H9 (cell line): Measurements from ENCODE around the gene ADGRG4. TPM values are rescaled to one million over a fixed set of nuclear protein-coding genes. Genes with fewer than 3 reads are reported as not detected.

Source experiments
- DNase-seq: peaks from one replicate; pipeline ENCODE4 v3.0.0-alpha.2; 2017
- H2AFZ ChIP-seq: one replicate; pipeline ENCODE4 v1.6.1; 2013; ENCODE audit warnings: mild to moderate bottlenecking, low read length, control low read depth, moderate library complexity
- H2AK5ac ChIP-seq: 2 replicates; pipeline ENCODE4 v1.6.1; 2013; ENCODE audit warnings: low read length, control low read depth, mixed read lengths; ENCODE audit not compliant: insufficient read length
- H2BK120ac ChIP-seq: one replicate; pipeline ENCODE4 v1.6.1; 2013; ENCODE audit warnings: low read depth, mild to moderate bottlenecking, low read length, control low read depth, inconsistent platforms; ENCODE audit not compliant: poor library complexity, severe bottlenecking
- H2BK12ac ChIP-seq: 2 replicates; pipeline ENCODE4 v1.6.1; 2013; ENCODE audit warnings: low read length, control low read depth, mixed read lengths, low read depth; ENCODE audit not compliant: insufficient read length
- H2BK15ac ChIP-seq: 2 replicates; pipeline ENCODE4 v1.6.1; 2013; ENCODE audit warnings: low read depth, low read length, control low read depth
- H2BK20ac ChIP-seq: one replicate; pipeline ENCODE4 v1.6.1; 2013; ENCODE audit warnings: low read depth, mild to moderate bottlenecking, low read length, control low read depth, inconsistent platforms; ENCODE audit not compliant: poor library complexity, severe bottlenecking
- H2BK5ac ChIP-seq: 2 replicates; pipeline ENCODE4 v1.6.1; 2013; ENCODE audit warnings: low read length, control low read depth, mixed read lengths; ENCODE audit not compliant: insufficient read length
- H3K14ac ChIP-seq: 2 replicates; pipeline ENCODE4 v1.6.1; 2013; ENCODE audit warnings: low read length, control low read depth; ENCODE audit not compliant: insufficient read depth
- H3K18ac ChIP-seq: 2 replicates; pipeline ENCODE4 v1.6.1; 2013; ENCODE audit warnings: low read depth, mild to moderate bottlenecking, mixed read lengths, low read length, control low read depth; ENCODE audit not compliant: insufficient read length
- H3K23ac ChIP-seq: 2 replicates; pipeline ENCODE4 v1.6.1; 2013; ENCODE audit warnings: low read length, control low read depth, mixed read lengths, low read depth; ENCODE audit not compliant: insufficient read length
- H3K23me2 ChIP-seq: 2 replicates; pipeline ENCODE4 v1.6.1; 2013; ENCODE audit warnings: low read depth, mild to moderate bottlenecking, mixed read lengths, low read length, control low read depth; ENCODE audit not compliant: insufficient read length, poor library complexity, severe bottlenecking
- H3K27ac ChIP-seq: 2 replicates; pipeline ENCODE4 v1.5.1; 2013; ENCODE audit warnings: low read length, control low read depth, mixed read lengths, low read depth; ENCODE audit not compliant: insufficient read length
- H3K27me3 ChIP-seq: 2 replicates; pipeline ENCODE4 v1.6.1; 2013; ENCODE audit warnings: low read length, control low read depth, inconsistent platforms; ENCODE audit not compliant: insufficient read depth
- H3K4ac ChIP-seq: 2 replicates; pipeline ENCODE4 v1.6.1; 2013; ENCODE audit warnings: low read depth, mild to moderate bottlenecking, control low read depth, inconsistent platforms, low read length, moderate library complexity
- H3K4me1 ChIP-seq: 2 replicates; pipeline ENCODE4 v1.6.1; 2013; ENCODE audit warnings: low read length, control low read depth, inconsistent platforms; ENCODE audit not compliant: insufficient read depth
- H3K4me2 ChIP-seq: 2 replicates; pipeline ENCODE4 v1.6.1; 2013; ENCODE audit warnings: low read length, control low read depth, mixed read lengths; ENCODE audit not compliant: insufficient read length, insufficient read depth
- H3K56ac ChIP-seq: 2 replicates; pipeline ENCODE4 v1.6.1; 2013; ENCODE audit warnings: low read depth, mild to moderate bottlenecking, mixed read lengths, low read length, control low read depth; ENCODE audit not compliant: insufficient read length
- H3K79me1 ChIP-seq: 2 replicates; pipeline ENCODE4 v1.6.1; 2013; ENCODE audit warnings: low read depth, mild to moderate bottlenecking, moderate library complexity, low read length, control low read depth, inconsistent platforms; ENCODE audit not compliant: insufficient read depth, poor library complexity, severe bottlenecking
- H3K79me2 ChIP-seq: 2 replicates; pipeline ENCODE4 v1.6.1; 2013; ENCODE audit warnings: low read length, control low read depth, inconsistent platforms; ENCODE audit not compliant: insufficient read depth
- H3K9ac ChIP-seq: 2 replicates; pipeline ENCODE4 v1.6.1; 2013; ENCODE audit warnings: low read length, control low read depth, mixed read lengths; ENCODE audit not compliant: insufficient read length; ENCODE audit errors: extremely low read depth
- H3K9me3 ChIP-seq: one replicate; pipeline ENCODE4 v1.6.1; 2013; ENCODE audit warnings: low read depth, low read length, inconsistent platforms; ENCODE audit not compliant: control insufficient read depth
- H3T11ph ChIP-seq: one replicate; pipeline ENCODE4 v1.6.1; 2013; ENCODE audit warnings: mild to moderate bottlenecking, low read length, control low read depth, inconsistent platforms
- H4K20me1 ChIP-seq: one replicate; pipeline ENCODE4 v1.6.1; 2013; ENCODE audit not compliant: control insufficient read depth, insufficient read length, insufficient read depth
- H4K5ac ChIP-seq: 2 replicates; pipeline ENCODE4 v1.6.1; 2013; ENCODE audit warnings: low read depth, mild to moderate bottlenecking, mixed read lengths, low read length, control low read depth; ENCODE audit not compliant: insufficient read length
- H4K8ac ChIP-seq: replicated peaks from 2 replicates; pipeline ENCODE4 v1.6.1; 2013; ENCODE audit warnings: low read length, control low read depth, mixed read lengths, low read depth; ENCODE audit not compliant: insufficient read length
- H4K91ac ChIP-seq: 2 replicates; pipeline ENCODE4 v1.6.1; 2013; ENCODE audit warnings: low read depth, mild to moderate bottlenecking, moderate library complexity, mixed read lengths, low read length, control low read depth; ENCODE audit not compliant: insufficient read length
- H3K27ac Mint-ChIP-seq, 3 experiments: 2 replicates in 2 of 3; 3 replicates in 1 of 3; pipeline ENCODE4 v1.8.0; 2020 to 2021; ENCODE audit warnings: mixed read lengths in 3 of 3, mild to moderate bottlenecking in 1 of 3, moderate library complexity in 1 of 3
- H3K27me3 Mint-ChIP-seq: 2 replicates; pipeline ENCODE4 v1.8.0; 2021; ENCODE audit warnings: low read depth, mild to moderate bottlenecking, moderate library complexity, mixed read lengths
- H3K36me3 Mint-ChIP-seq, 3 experiments: 2 replicates in 2 of 3; 3 replicates in 1 of 3; pipeline ENCODE4 v1.8.0; 2020 to 2021; ENCODE audit warnings: low read depth in 3 of 3, mixed read lengths in 3 of 3; ENCODE audit not compliant: insufficient read depth in 1 of 3
- H3K4me1 Mint-ChIP-seq, 2 experiments: 2 replicates each; pipeline ENCODE4 v1.8.0; 2020; ENCODE audit warnings: mixed read lengths in 2 of 2
- H3K4me3 Mint-ChIP-seq, 2 experiments: 2 replicates in 1 of 2; 3 replicates in 1 of 2; pipeline ENCODE4 v1.8.0; 2020 to 2021; ENCODE audit warnings: mild to moderate bottlenecking in 2 of 2, mixed read lengths in 2 of 2, moderate library complexity in 1 of 2
- H3K9me3 Mint-ChIP-seq, 2 experiments: 2 replicates in 1 of 2; 3 replicates in 1 of 2; pipeline ENCODE4 v1.8.0; 2020; ENCODE audit warnings: mild to moderate bottlenecking in 2 of 2, mixed read lengths in 2 of 2, moderate library complexity in 1 of 2
- WGBS: extraction: QIAGEN DNeasy Blood & Tissue Kit; methylation state at CpG from one replicate; pipeline ENCODE4 v1.1.7; 2013; ENCODE audit warnings: missing lambda C conversion rate, low lambda C conversion rate, mixed read lengths; ENCODE audit not compliant: insufficient read length; ENCODE audit errors: extremely low coverage; 5-methylcytosine and 5-hydroxymethylcytosine counted together
- total RNA-seq: library from RNA; stranded (reverse); gene quantifications from 2 replicates; pipeline ENCODE4 v1.2.1, GENCODE V29; 2021
- TF ChIP-seq, protein P1 (sequence below): fragments of 200-600 bp; sonication (generic); conservative IDR thresholded peaks from 3 replicates; pipeline ENCODE4 v1.8.0; 2021; ENCODE audit warnings: antibody characterized with exemption, mild to moderate bottlenecking

Gene ADGRG4
- total RNA-seq, 1 experiment from 2014 or later = not detected

DNA sequence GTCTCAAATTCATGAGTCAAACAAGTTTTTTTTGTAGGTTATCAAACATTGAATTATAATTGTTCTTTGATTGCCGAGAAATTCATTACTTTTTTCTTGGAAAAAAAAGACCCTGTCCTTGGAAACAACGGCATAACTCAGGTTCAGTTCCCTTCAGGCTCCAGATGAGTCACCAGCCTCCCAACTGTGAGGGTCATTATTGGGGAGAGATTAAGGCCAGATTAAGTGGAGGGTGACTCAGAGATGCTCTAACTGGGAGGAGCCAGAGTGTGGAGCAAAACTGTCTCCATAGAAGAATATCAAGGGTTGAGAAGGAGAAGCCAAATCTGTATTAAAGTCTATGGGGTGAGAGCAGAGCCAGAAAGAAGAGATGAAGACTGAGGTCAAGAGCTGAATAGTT is 9.6 kb downstream of the ADGRG4 start:
- H4K8ac ChIP-seq = no peak overlapping the region
- H3K4me3 Mint-ChIP-seq = no peak overlapping the region
- no peak overlapping the region for H2BK5ac ChIP-seq
- no peaks in the 10 kb centered on the region for H4K20me1 ChIP-seq
- no peak overlapping the region for H3K4me2 ChIP-seq
- H3K27me3 ChIP-seq = no peaks in the 10 kb centered on the region
- H3K9me3 Mint-ChIP-seq = peaks cover 45 to 53% of the 10 kb centered on the region in 2 experiments
- no peak overlapping the region for H3K14ac ChIP-seq
- no peak overlapping the region for H2BK12ac ChIP-seq
- H3K23ac ChIP-seq = no peak overlapping the region
- no peak overlapping the region for H2AFZ ChIP-seq
- no peak overlapping the region for H2BK15ac ChIP-seq
- H3K36me3 Mint-ChIP-seq = no peaks in the 10 kb centered on the region
- WGBS = no CpG with 5 or more reads among the region's 2 CpGs
- H2AK5ac ChIP-seq = no peak overlapping the region
- H3K4me1 ChIP-seq = no peaks in the 10 kb centered on the region
- no peak overlapping the region for H2BK120ac ChIP-seq
- TF ChIP-seq, protein P1, sequence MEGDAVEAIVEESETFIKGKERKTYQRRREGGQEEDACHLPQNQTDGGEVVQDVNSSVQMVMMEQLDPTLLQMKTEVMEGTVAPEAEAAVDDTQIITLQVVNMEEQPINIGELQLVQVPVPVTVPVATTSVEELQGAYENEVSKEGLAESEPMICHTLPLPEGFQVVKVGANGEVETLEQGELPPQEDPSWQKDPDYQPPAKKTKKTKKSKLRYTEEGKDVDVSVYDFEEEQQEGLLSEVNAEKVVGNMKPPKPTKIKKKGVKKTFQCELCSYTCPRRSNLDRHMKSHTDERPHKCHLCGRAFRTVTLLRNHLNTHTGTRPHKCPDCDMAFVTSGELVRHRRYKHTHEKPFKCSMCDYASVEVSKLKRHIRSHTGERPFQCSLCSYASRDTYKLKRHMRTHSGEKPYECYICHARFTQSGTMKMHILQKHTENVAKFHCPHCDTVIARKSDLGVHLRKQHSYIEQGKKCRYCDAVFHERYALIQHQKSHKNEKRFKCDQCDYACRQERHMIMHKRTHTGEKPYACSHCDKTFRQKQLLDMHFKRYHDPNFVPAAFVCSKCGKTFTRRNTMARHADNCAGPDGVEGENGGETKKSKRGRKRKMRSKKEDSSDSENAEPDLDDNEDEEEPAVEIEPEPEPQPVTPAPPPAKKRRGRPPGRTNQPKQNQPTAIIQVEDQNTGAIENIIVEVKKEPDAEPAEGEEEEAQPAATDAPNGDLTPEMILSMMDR = no peak
- no peak overlapping the region for H4K91ac ChIP-seq
- H3T11ph ChIP-seq = no peak overlapping the region
- H3K27me3 Mint-ChIP-seq = peaks cover 54% of the 10 kb centered on the region
- H3K9ac ChIP-seq = no peak overlapping the region
- no peaks in the 10 kb centered on the region for H3K79me2 ChIP-seq
- H3K56ac ChIP-seq = no peak overlapping the region
- no peak for DNase-seq
- H3K23me2 ChIP-seq = no peaks in the 10 kb centered on the region
- no peaks in the 10 kb centered on the region for H3K79me1 ChIP-seq
- no peak overlapping the region for H3K27ac Mint-ChIP-seq
- no peak overlapping the region for H4K5ac ChIP-seq
- peaks cover 4 to 5% of the 10 kb centered on the region in 2 experiments; a peak in 1 of 4 replicates for H3K4me1 Mint-ChIP-seq
- H3K4ac ChIP-seq = no peak overlapping the region
- H3K27ac ChIP-seq = no peak overlapping the region
- H2BK20ac ChIP-seq = no peak overlapping the region
- peaks cover 39% of the 10 kb centered on the region for H3K9me3 ChIP-seq
- H3K18ac ChIP-seq = no peak overlapping the region
